ENCODE measurements around the gene AP1M2.

DNA sequence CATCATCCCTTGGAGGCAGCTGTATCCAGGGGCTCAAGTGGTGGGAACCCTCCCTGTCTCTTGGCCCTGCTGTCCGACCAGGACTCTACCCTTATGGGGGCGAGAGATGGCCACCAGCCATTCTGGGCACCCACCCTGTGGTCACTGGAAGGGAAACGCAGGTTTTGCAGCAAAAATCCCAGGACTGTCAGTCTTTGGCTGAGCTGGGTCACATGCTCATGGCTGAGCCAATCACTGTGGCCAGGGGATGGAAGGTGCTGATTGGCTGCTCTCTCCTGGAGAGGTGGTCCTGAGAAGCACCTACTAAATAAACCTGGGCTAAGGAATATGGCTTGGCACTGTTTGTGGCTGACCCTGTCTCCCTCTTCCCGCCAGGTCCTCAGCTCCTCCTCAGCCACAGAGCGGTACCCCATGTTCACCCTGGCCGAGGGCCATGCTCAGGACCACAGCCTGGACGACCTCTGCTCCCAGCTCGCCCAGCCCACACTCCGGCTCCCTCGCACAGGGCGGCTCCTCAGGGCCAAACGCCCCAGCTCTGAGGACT lies 34.5 kb downstream of the AP1M2 start:
- TF ChIP-seq, protein P1, sequence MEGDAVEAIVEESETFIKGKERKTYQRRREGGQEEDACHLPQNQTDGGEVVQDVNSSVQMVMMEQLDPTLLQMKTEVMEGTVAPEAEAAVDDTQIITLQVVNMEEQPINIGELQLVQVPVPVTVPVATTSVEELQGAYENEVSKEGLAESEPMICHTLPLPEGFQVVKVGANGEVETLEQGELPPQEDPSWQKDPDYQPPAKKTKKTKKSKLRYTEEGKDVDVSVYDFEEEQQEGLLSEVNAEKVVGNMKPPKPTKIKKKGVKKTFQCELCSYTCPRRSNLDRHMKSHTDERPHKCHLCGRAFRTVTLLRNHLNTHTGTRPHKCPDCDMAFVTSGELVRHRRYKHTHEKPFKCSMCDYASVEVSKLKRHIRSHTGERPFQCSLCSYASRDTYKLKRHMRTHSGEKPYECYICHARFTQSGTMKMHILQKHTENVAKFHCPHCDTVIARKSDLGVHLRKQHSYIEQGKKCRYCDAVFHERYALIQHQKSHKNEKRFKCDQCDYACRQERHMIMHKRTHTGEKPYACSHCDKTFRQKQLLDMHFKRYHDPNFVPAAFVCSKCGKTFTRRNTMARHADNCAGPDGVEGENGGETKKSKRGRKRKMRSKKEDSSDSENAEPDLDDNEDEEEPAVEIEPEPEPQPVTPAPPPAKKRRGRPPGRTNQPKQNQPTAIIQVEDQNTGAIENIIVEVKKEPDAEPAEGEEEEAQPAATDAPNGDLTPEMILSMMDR (conservative IDR thresholded peaks at IDR 0.05) = no peak
- no peak for TF ChIP-seq ZFX (IDR thresholded peaks at IDR 0.05)

Data from C4-2B (cell line).